HCT116 (cell line): ENCODE measurements around the gene VSIG2. TPM values are rescaled to one million over a fixed set of nuclear protein-coding genes. Genes with fewer than 3 reads are reported as not detected.
A peak's percentile ranks its signal among the peaks of the same experiment; 100 is the strongest.

Experiments
- ATAC-seq: fragments of 200-7000 bp; cut with Tn5 transposase; 2 replicates; pipeline ENCODE4 v1.9.1; 2020; ENCODE audit warnings: mild to moderate bottlenecking, moderate library complexity
- BruUV-seq: library from RNA; stranded (reverse); fragments of 400-500 nt; replicated peaks from 2 replicates; lab custom pipeline; 2021; lab: Mats Ljungman, UMichigan
- CTCF ChIA-PET: fragments of 300-600 bp; sonication (Branson Sonifier 250); formaldehyde crosslinking; loops from one replicate; lab custom pipeline; 2021; ENCODE audit warnings: antibody characterized with exemption; lab: Charles Lee
- POLR2A ChIA-PET: fragments of 300-600, 350-600 bp; sonication (Branson Sonifier 250); formaldehyde crosslinking; loops from one replicate; lab custom pipeline; 2021; ENCODE audit warnings: antibody characterized with exemption; lab: Charles Lee
- RAD21 ChIA-PET, 2 experiments: fragments of 300-600 bp; sonication (Branson Sonifier 250); formaldehyde crosslinking; loops; one replicate each; lab custom pipeline; 2023; ENCODE audit warnings: low total read pairs in 2 of 2; ENCODE audit not compliant: uncharacterized antibody in 2 of 2, unreplicated experiment in 2 of 2, low non-redundant PET in 1 of 2; lab: Charles Lee
- DNase-seq: peaks from one replicate; pipeline ENCODE4 v3.0.0-alpha.2; 2010; ENCODE audit warnings: low read depth, low spot score
- H2AFZ ChIP-seq: fragments of 200-600 bp; shearing (Covaris generic), sonication (generic); 2 replicates; pipeline ENCODE4 v1.6.1; 2017; ENCODE audit warnings: low read depth, mixed run types, mixed read lengths, antibody characterized with exemption, low read length; ENCODE audit not compliant: poor library complexity, severe bottlenecking
- H3K27ac ChIP-seq: 2 replicates; pipeline ENCODE4 v1.5.1; 2012; ENCODE audit warnings: low read depth, low read length
- H3K27me3 ChIP-seq: fragments of 200-600 bp; sonication (generic); 2 replicates; pipeline ENCODE4 v1.6.1; 2016; ENCODE audit warnings: mixed run types, low read length, mixed read lengths; ENCODE audit not compliant: insufficient read depth
- H3K36me3 ChIP-seq, 2 experiments: fragments of 200-500 bp in 1 of 2; fragments of 200-600 bp in 1 of 2; sonication (Bioruptor generic) in 1 of 2; sonication (generic) in 1 of 2; 2 replicates each; pipeline versions ENCODE4 v1.5.1 to v1.6.1; 2014 to 2016; ENCODE audit warnings: low read length in 2 of 2, inconsistent platforms in 1 of 2, mixed read lengths in 1 of 2, mixed run types in 1 of 2; ENCODE audit not compliant: insufficient read depth in 2 of 2, control insufficient read depth in 1 of 2
- H3K4me1 ChIP-seq, 2 experiments: fragments of 200-600 bp in 1 of 2; sonication (generic) in 1 of 2; 2 replicates each; pipeline versions ENCODE4 v1.5.1 to v1.6.1; 2012 to 2017; ENCODE audit warnings: low read length in 2 of 2, inconsistent platforms in 1 of 2, mild to moderate bottlenecking in 1 of 2, mixed read lengths in 1 of 2, mixed run types in 1 of 2, moderate library complexity in 1 of 2; ENCODE audit not compliant: insufficient read depth in 2 of 2, control insufficient read depth in 1 of 2
- H3K4me2 ChIP-seq: fragments of 200-600 bp; sonication (generic); 2 replicates; pipeline ENCODE4 v1.6.1; 2017; ENCODE audit warnings: mixed run types, low read length, mixed read lengths
- H3K4me3 ChIP-seq, 2 experiments: fragments of 200-600 bp in 1 of 2; sonication (generic) in 1 of 2; replicated peaks in 1 of 2; 2 replicates each; pipeline ENCODE4 v1.5.1; 2011 to 2016; ENCODE audit warnings: low read length in 2 of 2, control low read depth in 1 of 2, low read depth in 1 of 2, mild to moderate bottlenecking in 1 of 2, mixed read lengths in 1 of 2, mixed run types in 1 of 2
- H3K79me2 ChIP-seq: fragments of 200-600 bp; sonication (generic); 2 replicates; pipeline ENCODE4 v1.6.1; 2017; ENCODE audit warnings: mild to moderate bottlenecking, mixed run types, low read length, moderate library complexity, mixed read lengths; ENCODE audit not compliant: insufficient read depth
- H3K9ac ChIP-seq: fragments of 200-600 bp; sonication (generic); 2 replicates; pipeline ENCODE4 v1.6.1; 2016; ENCODE audit warnings: low read length, mixed read lengths
- H3K9me2 ChIP-seq: fragments of 200-600 bp; sonication (generic), shearing (Covaris generic); 2 replicates; pipeline ENCODE4 v1.6.1; 2017; ENCODE audit warnings: mixed run types, mild to moderate bottlenecking, moderate library complexity; ENCODE audit not compliant: insufficient read depth
- H3K9me3 ChIP-seq, 2 experiments: fragments of 200-500 bp in 1 of 2; fragments of 200-600 bp in 1 of 2; sonication (Bioruptor generic) in 1 of 2; sonication (generic) in 1 of 2; 2 replicates each; pipeline ENCODE4 v1.6.1; 2014 to 2017; ENCODE audit warnings: low read length in 2 of 2, mixed read lengths in 2 of 2, inconsistent platforms in 1 of 2, low read depth in 1 of 2, mild to moderate bottlenecking in 1 of 2, mixed run types in 1 of 2, moderate library complexity in 1 of 2; ENCODE audit not compliant: control insufficient read depth in 1 of 2, insufficient read depth in 1 of 2
- H4K20me1 ChIP-seq: fragments of 200-600 bp; sonication (generic), shearing (Covaris generic); 2 replicates; pipeline ENCODE4 v1.6.1; 2017; ENCODE audit warnings: mixed run types, mild to moderate bottlenecking, moderate library complexity; ENCODE audit not compliant: insufficient read depth
- EGR1 ChIP-seq: IDR thresholded peaks from 2 replicates; pipeline ENCODE4 v1.6.1; 2012; ENCODE audit warnings: low read depth
- ELF1 ChIP-seq: IDR thresholded peaks from 2 replicates; pipeline ENCODE4 v1.6.1; 2012; ENCODE audit warnings: low read depth, borderline replicate concordance
- EZH2phosphoT487 ChIP-seq: fragments of 200-600 bp; IDR thresholded peaks from 2 replicates; pipeline ENCODE4 v1.6.1; 2018; ENCODE audit warnings: antibody characterized with exemption, borderline replicate concordance
- REST ChIP-seq: IDR thresholded peaks from 2 replicates; pipeline ENCODE4 v1.6.1; 2012; ENCODE audit warnings: low read depth
- SRF ChIP-seq: IDR thresholded peaks from 2 replicates; pipeline ENCODE4 v1.6.1; 2012; ENCODE audit warnings: low read depth
- YY1 ChIP-seq: IDR thresholded peaks from 2 replicates; pipeline ENCODE4 v1.6.1; 2011; ENCODE audit warnings: low read length, low read depth, moderate library complexity, mild to moderate bottlenecking; ENCODE audit not compliant: insufficient replicate concordance; ENCODE audit errors: extremely low read depth
- ZFX ChIP-seq: fragments of 450-650 bp; IDR thresholded peaks from 2 replicates; pipeline ENCODE4 v1.6.1; 2017
- intact Hi-C: fragments of 100-400 bp; cut with micrococcal nuclease; formaldehyde crosslinking; loops from 2 replicates; pipeline ENCODE4 v1.10.0; 2022
- total RNA-seq: library from RNA; stranded (reverse); gene quantifications from one replicate; pipeline ENCODE4 v1.2.1, GENCODE V29; 2021; ENCODE audit not compliant: unreplicated experiment

The VSIG2 gene
- total RNA-seq, 1 experiment from 2014 or later: not detected

GRCh38 chr11:124761301-124762104, 9.4 kb upstream of the VSIG2 start:
- H3K4me2 ChIP-seq: peak overlapping the region; percentile 98
- H3K36me3 ChIP-seq: no peaks in the 10 kb centered on the region
- H2AFZ ChIP-seq: peak overlapping the region; percentile 68
- H3K9me2 ChIP-seq: no peaks in the 10 kb centered on the region
- intact Hi-C loops: loop anchor here (2.0 kb wide), 1 partner anchor 15 kb away; no protein-coding TSS in a partner anchor
- no peaks in the 10 kb centered on the region for H3K27me3 ChIP-seq
- no peaks in the 10 kb centered on the region; the same call in 1 of the 2 replicates for H4K20me1 ChIP-seq
- H3K4me1 ChIP-seq: peaks cover 20 to 40% of the 10 kb centered on the region in 2 experiments
- TF ChIP-seq YY1 (no peak), EGR1 (peak; percentile 14; the same call in 1 of the 2 replicates), SRF (no peak), EZH2phosphoT487 (no peak), REST (no peak), ELF1 (no peak), ZFX (no peak)
- H3K79me2 ChIP-seq: no peaks in the 10 kb centered on the region
- CTCF ChIA-PET: interaction anchor here (0.6 to 3.2 kb wide), 4 partner anchors 8 to 91 kb away, joined by 3 to 28 read pairs (median 10); no protein-coding TSS in a partner anchor
- DNase-seq (no peak), ATAC-seq (no peak; the same call in 1 of the 2 replicates)
- POLR2A ChIA-PET: interaction anchor here (0.6 kb wide), 1 partner anchor 52 kb away, joined by 3 read pairs; no protein-coding TSS in a partner anchor
- H3K4me3 ChIP-seq: peak overlapping the region; percentile 66 to 77
- peak overlapping the region; percentile 84; the same call in 1 of the 2 replicates for H3K27ac ChIP-seq
- no peaks in the 10 kb centered on the region for H3K9me3 ChIP-seq
- RAD21 ChIA-PET: interaction anchor here in 1 of 2 experiments (1.8 kb wide), 1 partner anchor 15 kb away, joined by 3 read pairs; no protein-coding TSS in a partner anchor
- H3K9ac ChIP-seq: peak overlapping the region; percentile 65
- BruUV-seq: TSS peak; percentile 29
